Posterior vena cava (tissue), 2 donors: ENCODE results near the gene USP15. TPM values are rescaled to one million over a fixed set of nuclear protein-coding genes. Genes with fewer than 3 reads are reported as not detected.
"Not testable (repeated sequence)": the region's sequence is repeated elsewhere in the genome, so short reads cannot be mapped to it uniquely, and the experiment has no call there.

ENCODE experiments used
- DNase-seq: peaks from one replicate; pipeline ENCODE4 v3.0.0-alpha.2; 2020; ENCODE audit warnings: low spot score
- intact Hi-C, 2 donors: fragments of 100-400 bp; cut with DNase I; formaldehyde crosslinking; loops; one replicate each; pipeline versions ENCODE4 v1.14.1 to v1.14.2; 2022 to 2023
- total RNA-seq, 2 donors: library from RNA; stranded (reverse); fragmentation: NEBNext Ultra II Directional; extraction: Animal tissue kit (Norgen Biotek cat#: 25700); gene quantifications; one replicate each; pipeline ENCODE4 v1.2.1, GENCODE V29; 2021
- donor health status: DM: yes; HTN: yes; CAD: no.
- donor health status: DM: yes; HTN: yes; CAD: no.

Gene USP15
- total RNA-seq, 2 donors from 2014 or later: 75.9 to 79.7 TPM

DNA sequence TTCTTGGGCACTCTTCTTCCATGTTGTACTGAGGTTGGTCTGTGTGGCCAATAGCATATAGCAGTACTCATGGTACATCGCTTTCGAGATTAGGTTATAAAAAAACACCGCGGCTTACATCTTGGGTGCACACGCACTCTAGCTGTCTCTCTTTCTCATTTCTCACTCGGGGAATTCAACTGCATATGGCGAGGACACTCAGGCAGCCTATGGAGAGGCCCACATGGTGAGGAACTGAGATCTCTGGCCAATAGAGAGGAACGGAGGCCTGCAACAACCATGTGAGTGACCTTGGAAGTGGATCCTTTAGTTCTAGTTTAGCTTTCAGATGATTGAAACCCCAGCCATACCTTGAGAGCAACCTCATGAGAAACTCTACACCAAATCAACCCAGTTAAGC is 45.6 kb downstream of the USP15 start:
- no peak for DNase-seq
- intact Hi-C loops: no loop called here

DNA sequence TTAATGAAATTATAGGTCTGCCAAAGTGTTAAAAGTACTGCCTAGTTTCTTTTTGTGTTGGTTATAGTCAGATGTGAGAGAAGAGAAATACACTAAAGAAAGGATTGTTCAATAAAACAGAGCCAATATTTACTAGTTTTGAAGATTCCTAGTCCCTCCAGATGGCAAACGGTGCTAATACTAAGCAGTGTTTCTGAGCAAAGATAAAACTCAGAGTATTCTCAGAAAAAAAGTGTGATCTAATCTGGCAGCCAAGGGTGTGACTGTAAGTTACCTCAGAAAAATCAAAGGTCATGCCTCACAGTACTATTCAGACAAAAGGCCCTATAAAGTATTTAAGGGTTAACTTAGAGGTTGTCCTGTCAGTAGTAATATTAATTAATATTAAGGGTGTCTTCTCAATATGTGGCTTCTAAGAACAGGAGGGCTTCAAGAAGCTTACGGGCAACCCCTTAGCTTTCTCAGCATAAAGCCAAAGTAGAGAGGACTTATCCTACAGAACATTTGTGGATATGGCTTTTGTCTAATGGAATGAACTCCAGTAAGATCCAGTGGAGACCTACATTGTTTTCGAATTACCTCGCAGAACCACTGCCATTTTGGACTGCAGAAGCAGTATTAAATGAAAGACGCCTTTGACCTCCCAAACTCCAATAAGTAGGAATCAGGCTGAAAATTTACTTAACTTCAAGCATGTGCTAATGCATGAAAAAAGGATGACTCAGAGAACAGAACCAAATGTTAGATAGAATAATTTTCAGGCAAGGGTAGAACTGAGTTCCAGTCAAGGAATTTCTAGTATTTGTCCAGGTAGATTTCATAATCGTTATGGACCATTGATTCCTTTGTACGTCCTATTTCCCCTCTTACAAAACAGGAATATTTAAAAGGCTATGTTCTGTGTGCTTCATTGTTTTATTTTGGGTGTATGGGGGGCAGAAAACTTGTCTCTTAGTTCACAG is 46.6 kb downstream of the USP15 start:
- intact Hi-C loops: no loop called here
- DNase-seq: no peak

- no peak for DNase-seq
- intact Hi-C loops: no loop called here
Observed at GRCh38 chr12:62308201-62308600, 48.0 kb downstream of the USP15 start.

DNA sequence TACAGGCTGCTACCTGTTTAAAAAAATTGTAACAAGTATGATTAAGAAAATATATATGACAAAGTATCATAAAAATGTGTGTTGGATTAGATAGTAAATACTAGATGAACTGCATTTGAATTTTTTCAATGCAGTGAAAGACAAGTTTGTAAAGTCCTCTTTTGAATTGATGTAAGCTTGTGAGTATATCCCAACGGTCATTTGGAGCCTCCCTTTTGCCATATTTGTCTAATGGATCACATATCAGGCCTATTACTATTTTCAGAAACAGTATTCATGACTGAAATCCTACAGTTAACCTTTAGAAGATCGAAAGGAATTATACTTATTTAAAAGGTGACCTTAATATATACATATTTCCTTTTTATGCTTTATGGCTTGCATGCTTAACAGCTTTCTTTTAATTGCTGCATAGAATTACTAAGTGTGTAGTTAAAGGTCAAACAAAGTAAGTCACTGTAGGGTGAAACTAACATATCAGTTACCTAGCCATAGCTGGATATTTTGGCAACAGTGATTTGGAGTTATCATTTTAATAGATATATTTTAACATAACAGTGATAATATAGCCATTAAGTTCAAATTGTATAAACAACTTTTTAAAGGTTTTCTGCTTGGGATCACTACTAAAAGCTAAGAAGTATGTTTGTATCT is 53.6 kb downstream of the USP15 start:
- DNase-seq: no peak
- intact Hi-C loops: no loop called here

GRCh38 chr12:62317017-62317416 is 56.8 kb downstream of the USP15 start:
- intact Hi-C loops: no loop called here
- no peak for DNase-seq

GRCh38 chr12:62319058-62319457 is 58.9 kb downstream of the USP15 start:
- intact Hi-C loops: no loop called here
- no peak for DNase-seq

GRCh38 chr12:62320054-62320453 is 59.9 kb downstream of the USP15 start:
- intact Hi-C loops: no loop called here
- DNase-seq: no peak

GRCh38 chr12:62323386-62323785 is 63.2 kb downstream of the USP15 start:
- DNase-seq: no peak
- intact Hi-C loops: no loop called here

DNA sequence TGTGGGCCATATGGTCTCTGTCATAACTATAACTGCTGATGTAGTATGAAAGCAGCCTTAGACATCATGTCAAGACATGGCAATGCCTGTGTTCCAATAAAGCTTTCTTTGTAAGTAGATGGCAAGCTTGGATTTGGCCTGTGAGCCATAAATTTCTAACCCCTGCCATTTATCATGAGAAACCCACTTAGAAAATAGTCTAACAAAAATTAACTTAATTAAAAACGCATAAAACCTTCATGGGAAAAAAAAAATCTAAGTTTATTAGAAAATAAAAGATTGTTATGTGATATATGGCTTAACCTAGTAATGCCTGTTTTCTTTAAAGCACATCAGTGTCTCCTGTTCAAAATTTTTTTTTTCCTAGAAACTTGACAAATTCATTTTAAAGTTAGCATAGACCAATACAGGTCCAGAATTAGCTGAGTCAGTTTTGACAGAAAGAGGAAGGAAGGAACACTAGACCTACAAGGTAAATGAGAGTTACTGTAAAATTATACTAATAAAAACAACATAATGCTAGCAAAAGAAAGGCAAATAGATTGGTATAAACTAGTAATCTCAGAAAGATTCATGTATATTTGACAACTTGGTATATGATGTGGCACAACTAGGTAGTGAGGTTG is 68.2 kb downstream of the USP15 start:
- no peak for DNase-seq
- intact Hi-C loops: no loop called here

- intact Hi-C loops: no loop called here
- DNase-seq: no peak
Observed at GRCh38 chr12:62331306-62331705, 71.1 kb downstream of the USP15 start.

- intact Hi-C loops: no loop called here
- no peak for DNase-seq
Observed at GRCh38 chr12:62332598-62332997, 72.4 kb downstream of the USP15 start.

DNA sequence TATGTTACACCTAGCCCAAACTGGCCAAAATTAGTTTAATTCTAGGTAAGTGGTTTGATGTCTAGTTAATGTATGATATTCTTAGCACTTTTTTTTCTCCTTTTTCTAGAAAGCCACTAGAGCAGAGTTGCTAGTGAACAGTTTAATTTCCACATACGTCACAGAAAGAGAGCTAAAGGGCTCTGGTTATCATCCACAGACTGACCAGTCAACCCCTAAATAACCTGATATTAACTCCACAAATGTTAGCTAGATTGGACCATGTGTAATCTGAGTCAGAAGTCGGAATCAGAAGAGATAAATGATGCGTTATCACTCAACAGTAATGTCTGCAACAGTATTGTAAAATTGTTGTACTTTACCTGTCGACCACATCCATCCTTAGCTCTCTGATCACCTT is 74.9 kb downstream of the USP15 start:
- intact Hi-C loops: no loop called here
- no peak for DNase-seq

DNA sequence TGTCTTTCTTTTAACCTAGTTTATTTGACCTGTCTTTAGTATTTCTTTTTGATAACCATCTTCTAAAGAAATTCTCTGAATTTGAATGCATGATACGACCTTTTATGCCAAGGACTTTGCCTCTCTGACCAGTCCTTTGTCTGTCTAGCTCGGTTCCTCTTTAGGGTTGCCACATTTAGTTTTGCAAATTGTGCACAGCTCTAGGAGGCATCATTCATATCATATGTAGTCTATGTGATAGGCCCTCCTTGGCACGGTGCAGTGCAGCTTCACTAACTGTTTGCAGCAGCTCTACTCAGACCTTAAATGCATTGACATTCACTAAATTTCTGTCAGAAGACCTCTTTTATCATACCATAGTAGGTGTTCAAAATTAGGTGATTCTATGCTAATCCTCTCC is 75.6 kb downstream of the USP15 start:
- no peak for DNase-seq
- intact Hi-C loops: no loop called here

DNA sequence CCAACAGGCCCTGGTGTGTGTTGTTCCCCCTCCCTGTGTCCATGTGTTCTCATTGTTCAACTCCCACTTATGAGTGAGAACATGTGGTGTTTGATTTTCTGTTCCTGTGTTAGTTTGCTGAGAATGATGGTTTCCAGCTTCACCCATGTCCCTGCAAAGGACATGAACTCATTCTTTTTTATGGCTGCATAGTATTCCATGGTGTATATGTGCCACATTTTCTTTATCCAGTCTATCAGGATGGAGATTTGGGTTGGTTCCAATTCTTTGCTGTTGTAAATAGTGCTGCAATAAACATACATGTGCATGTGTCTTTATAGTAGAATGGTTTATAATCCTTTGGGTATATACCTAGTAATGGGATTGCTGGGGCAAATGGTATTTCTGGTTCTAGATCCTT is 77.4 kb downstream of the USP15 start:
- intact Hi-C loops, DNase-seq: not testable (repeated sequence)

DNA sequence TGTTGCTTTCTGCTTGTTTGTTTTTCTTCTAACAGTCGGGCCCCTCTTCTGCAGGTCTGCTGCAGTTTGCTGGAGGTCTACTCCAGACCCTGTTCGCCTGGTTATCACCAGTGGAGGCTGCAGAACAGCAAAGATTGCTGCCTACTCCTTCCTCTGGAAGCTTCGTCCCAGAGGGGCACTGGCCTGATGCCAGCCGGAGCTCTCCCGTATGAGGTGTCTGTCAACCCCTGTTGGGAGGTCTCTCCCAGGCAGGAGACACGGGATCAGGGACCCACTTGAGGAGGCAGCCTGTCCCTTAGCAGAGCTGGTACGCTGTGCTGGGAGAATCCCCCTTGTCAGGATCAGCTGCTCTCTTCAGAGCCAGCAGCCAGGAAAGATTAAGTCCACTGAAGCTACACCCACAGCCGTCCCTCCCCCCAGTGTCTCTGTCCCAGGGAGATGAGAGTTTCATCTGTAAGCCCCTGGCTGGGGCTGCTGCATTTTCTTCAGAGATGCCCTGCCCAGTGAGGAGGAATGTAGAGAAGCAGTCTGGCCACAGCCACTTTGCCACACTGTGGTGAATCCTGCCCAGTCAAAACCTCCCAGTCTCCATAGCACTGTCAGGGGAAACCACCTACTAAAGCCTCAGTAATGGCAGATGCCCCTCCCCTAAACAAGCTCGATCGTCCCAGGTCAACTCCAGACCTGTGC is 82.6 kb downstream of the USP15 start:
- intact Hi-C loops, DNase-seq: not testable (repeated sequence)

DNA sequence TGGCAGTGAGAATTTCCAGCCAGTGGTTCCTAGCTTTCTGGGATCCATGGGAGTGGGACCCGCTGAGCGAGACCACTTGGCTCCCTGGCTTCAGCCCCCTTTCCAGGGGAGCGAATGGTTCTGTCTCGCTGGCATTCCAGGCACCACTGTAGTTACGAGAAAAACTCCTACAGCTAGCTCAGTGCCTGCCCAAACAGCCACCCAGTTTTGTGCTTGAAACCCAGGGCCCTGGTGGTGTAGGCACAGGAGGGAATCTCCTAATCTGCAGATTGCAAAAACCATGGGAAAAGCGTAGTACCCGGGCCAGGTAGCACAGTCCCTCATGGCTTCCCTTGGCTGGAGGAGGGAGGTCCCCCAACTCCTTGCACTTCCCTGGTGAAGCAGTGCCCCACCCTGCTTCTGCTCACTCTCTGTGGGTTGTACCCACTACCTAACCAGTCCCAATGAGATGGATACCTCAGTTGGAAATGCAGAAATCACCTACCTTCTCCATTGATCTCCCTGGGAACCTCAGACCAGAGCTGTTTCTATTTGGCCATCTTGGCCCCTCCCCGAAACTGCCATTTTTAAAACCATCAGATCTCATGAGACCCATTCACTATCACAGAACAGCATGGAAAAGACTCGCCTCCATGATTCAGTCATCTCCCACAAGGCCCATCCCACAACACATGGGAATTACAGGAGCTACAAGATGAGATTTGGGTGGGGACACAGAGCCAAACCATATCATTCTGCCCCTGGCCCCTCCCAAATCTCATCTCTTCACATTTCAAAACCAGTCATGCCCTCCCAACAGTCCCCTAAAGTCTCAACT is 83.3 kb downstream of the USP15 start:
- intact Hi-C loops: not testable (repeated sequence)

DNA sequence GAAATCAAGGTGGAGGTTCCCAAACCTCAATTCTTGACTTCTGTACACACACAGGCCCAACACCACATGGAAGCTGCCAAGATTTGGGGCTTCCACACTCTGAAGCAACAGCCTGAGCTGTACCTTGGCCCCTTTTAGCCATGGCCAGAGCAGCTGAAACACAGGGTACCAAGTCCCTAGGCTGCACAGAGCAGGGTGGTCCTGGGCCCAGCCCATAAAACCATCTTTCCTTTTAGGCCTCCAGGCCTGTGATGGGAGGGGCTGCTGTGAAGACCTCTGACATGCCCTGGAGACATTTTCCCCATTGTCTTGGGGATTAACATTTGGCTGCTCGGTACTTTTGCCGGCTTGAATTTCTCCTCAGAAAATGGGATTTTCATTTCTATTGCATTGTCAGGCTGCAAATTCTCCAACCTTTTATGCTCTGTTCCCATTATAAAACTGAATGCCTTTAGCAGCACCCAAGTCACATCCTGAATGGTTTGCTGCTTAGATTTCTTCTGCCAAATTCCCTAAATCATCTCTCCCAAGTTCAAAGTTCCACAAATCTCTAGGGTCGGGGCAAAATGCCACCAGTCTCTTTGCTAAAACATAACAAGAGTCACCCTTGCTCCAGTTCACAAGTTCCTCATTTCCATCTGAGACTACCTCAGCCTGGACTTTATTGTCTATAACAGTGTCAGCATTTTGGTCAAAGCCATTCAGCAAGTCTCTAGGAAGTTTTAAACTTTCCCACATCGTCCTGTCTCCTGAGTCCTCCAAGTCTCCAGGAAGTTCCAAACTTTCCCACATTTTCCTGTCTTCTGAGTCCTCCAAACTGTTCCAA is 84.7 kb downstream of the USP15 start:
- DNase-seq, intact Hi-C loops: not testable (repeated sequence)

More for the DNA sequence above, 83.3 kb downstream of the USP15 start:
- not testable (repeated sequence) for DNase-seq

GRCh38 chr12:62345667-62346066 is 85.5 kb downstream of the USP15 start:
- no peak for DNase-seq
- intact Hi-C loops: no loop called here
